Ascending aorta (tissue), 2 donors: Measurements from ENCODE around the gene MAU2. TPM values are rescaled to one million over a fixed set of nuclear protein-coding genes. Genes with fewer than 3 reads are reported as not detected.

Source experiments
- DNase-seq, 2 donors: peaks; one replicate each; pipeline ENCODE4 v3.0.0-alpha.2; 2019; ENCODE audit warnings: low spot score in 2 of 2
- H3K27ac ChIP-seq, 2 donors: fragments of 200-600 bp; sonication (generic); one replicate each; pipeline ENCODE4 v1.5.1; 2016 to 2017; ENCODE audit warnings: mild to moderate bottlenecking in 1 of 2
- H3K27me3 ChIP-seq: fragments of 200-600 bp; sonication (generic); one replicate; pipeline ENCODE4 v1.5.1; 2017
- H3K36me3 ChIP-seq, 2 donors: fragments of 200-600 bp; sonication (generic); one replicate each; pipeline ENCODE4 v1.5.1; 2016
- H3K4me1 ChIP-seq, 2 donors: fragments of 200-600 bp; sonication (generic); one replicate each; pipeline ENCODE4 v1.5.1; 2016 to 2017; ENCODE audit warnings: mild to moderate bottlenecking in 1 of 2
- H3K4me3 ChIP-seq, 2 donors: fragments of 200-600 bp; sonication (generic); one replicate each; pipeline ENCODE4 v1.5.1; 2016 to 2017; ENCODE audit warnings: mild to moderate bottlenecking in 1 of 2
- H3K9me3 ChIP-seq, 2 donors: fragments of 200-600 bp; sonication (generic); one replicate each; pipeline ENCODE4 v1.5.1; 2016
- intact Hi-C: fragments of 100-400 bp; cut with DNase I; formaldehyde crosslinking; loops from one replicate; pipeline ENCODE4 v1.15.1; 2023
- total RNA-seq: library from RNA; depleted of rRNA; stranded (reverse); fragments of >200 nt; gene quantifications from one replicate; pipeline ENCODE4 v1.1.0, GENCODE V29; 2016
- TF ChIP-seq, protein P1 (sequence below), 3 experiments: fragments of 200-600 bp in 2 of 3; fragments of 450-650 bp in 1 of 3; sonication (generic) in 2 of 3; IDR thresholded peaks; one replicate each; pipeline ENCODE4 v1.5.1; 2016 to 2019; ENCODE audit warnings: antibody characterized with exemption in 3 of 3, mild to moderate bottlenecking in 1 of 3, moderate library complexity in 1 of 3

The MAU2 gene, protein sequence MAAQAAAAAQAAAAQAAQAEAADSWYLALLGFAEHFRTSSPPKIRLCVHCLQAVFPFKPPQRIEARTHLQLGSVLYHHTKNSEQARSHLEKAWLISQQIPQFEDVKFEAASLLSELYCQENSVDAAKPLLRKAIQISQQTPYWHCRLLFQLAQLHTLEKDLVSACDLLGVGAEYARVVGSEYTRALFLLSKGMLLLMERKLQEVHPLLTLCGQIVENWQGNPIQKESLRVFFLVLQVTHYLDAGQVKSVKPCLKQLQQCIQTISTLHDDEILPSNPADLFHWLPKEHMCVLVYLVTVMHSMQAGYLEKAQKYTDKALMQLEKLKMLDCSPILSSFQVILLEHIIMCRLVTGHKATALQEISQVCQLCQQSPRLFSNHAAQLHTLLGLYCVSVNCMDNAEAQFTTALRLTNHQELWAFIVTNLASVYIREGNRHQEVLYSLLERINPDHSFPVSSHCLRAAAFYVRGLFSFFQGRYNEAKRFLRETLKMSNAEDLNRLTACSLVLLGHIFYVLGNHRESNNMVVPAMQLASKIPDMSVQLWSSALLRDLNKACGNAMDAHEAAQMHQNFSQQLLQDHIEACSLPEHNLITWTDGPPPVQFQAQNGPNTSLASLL
- 41.2 TPM for total RNA-seq

DNA sequence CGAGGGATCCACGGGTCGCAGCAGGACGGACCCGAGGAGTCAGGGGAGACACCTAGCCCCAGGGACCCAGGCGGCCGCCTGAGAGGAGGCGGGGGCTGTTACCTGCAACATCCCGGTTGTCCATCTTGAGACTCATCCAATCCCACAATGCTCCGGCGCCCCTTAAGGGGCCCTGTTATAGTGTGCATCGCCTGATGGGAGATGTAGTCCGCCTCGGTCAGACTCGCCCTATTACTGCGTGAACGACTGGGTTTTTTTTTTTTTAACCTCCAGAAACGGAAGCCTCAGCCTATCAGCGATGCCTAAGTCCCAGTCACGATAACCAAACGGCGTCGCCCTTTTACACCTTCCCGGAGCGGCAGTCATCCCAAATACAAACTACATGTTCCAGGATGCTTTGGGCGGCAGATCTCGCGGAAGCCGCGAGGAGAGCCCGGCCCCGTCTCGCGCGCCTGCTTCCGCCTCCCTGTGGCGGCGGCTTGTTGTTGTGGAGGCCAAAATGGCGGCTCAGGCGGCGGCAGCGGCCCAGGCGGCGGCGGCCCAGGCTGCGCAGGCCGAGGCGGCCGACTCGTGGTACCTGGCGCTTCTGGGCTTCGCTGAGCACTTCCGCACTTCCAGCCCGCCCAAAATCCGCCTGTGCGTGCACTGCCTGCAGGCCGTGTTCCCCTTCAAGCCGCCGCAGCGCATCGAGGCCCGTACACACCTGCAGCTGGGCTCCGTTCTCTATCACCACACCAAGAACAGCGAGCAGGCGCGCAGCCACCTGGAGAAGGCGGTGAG lies at the start of gene MAU2, which contains the start of gene SUGP1:
MAU2 (plus strand) TSS at position 469 of the 780 bp plus-strand sequence; CDS start at position 500, 31 bp downstream.
SUGP1 (minus strand) TSS at position 149 of the 780 bp plus-strand sequence; CDS start at position 136, 13 bp downstream.
- peak within 1 kb of the TSS; percentile 80 to 86 for H3K27ac ChIP-seq
- intact Hi-C loops = loop anchor here (2.0 kb wide), 1 partner anchor 128 kb away; the partner anchor contains the start of genes BORCS8 and RFXANK
- peak within 1 kb of the TSS; percentile 76 to 88 for H3K4me3 ChIP-seq
- no peaks in the 10 kb centered on the region for H3K27me3 ChIP-seq
- H3K4me1 ChIP-seq = peaks cover 7 to 20% of the 10 kb centered on the region in 2 donors
- H3K9me3 ChIP-seq = no peaks in the 10 kb centered on the region
- TF ChIP-seq, protein P1, sequence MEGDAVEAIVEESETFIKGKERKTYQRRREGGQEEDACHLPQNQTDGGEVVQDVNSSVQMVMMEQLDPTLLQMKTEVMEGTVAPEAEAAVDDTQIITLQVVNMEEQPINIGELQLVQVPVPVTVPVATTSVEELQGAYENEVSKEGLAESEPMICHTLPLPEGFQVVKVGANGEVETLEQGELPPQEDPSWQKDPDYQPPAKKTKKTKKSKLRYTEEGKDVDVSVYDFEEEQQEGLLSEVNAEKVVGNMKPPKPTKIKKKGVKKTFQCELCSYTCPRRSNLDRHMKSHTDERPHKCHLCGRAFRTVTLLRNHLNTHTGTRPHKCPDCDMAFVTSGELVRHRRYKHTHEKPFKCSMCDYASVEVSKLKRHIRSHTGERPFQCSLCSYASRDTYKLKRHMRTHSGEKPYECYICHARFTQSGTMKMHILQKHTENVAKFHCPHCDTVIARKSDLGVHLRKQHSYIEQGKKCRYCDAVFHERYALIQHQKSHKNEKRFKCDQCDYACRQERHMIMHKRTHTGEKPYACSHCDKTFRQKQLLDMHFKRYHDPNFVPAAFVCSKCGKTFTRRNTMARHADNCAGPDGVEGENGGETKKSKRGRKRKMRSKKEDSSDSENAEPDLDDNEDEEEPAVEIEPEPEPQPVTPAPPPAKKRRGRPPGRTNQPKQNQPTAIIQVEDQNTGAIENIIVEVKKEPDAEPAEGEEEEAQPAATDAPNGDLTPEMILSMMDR (IDR thresholded peaks at IDR 0.05) = peak; percentile 28 to 56 (median 53)
- DNase-seq = peak; percentile 65 to 94
- peaks cover 16 to 35% of the 10 kb centered on the region in 2 donors for H3K36me3 ChIP-seq

DNA sequence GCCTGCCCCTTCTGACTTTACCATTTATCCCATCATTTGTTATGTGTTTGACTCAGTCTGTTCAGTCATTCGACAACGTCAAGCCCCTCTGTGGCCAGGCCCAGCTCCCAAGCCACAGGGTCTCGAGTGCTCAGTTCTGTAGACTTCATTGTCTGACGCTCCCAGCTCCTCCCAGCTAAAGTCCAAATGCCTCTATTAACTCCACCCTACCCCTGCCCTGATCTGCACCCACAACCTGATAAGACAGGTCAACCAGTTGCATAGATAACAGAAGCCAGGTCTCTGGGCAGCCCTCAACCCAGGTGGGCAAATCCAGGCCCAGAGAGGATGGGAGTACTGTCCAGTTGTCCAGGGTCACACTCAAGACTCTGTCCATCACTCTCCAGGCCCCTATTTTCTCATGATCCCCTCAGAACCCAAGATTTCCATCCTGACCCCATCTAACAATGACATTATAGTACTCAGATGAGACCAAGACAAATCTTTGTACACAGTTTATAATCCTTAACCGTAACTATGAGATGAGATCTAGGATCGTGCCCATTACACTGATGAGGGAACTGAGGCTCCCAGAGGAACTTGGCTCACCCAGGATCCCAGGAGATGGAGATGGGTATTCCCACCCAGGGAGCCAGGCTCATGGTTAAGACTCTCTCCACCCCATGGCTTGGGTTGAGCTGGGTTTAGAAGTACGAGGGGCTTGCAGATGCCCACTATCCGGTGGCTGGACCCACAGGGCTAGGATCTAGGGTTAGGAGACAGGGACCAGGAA lies 48.6 kb upstream of the MAU2 start:
- Histone ChIP-seq H3K4me3 (no peak overlapping the region), H3K36me3 (peaks cover 5 to 18% of the 10 kb centered on the region in 2 donors), H3K9me3 (no peaks in the 10 kb centered on the region), H3K4me1 (peaks cover 0 to 4% of the 10 kb centered on the region in 2 donors), H3K27me3 (no peaks in the 10 kb centered on the region), H3K27ac (no peak overlapping the region)
- TF ChIP-seq, protein P1 (IDR thresholded peaks at IDR 0.05) = no peak
- intact Hi-C loops = no loop called here
- DNase-seq = no peak

DNA sequence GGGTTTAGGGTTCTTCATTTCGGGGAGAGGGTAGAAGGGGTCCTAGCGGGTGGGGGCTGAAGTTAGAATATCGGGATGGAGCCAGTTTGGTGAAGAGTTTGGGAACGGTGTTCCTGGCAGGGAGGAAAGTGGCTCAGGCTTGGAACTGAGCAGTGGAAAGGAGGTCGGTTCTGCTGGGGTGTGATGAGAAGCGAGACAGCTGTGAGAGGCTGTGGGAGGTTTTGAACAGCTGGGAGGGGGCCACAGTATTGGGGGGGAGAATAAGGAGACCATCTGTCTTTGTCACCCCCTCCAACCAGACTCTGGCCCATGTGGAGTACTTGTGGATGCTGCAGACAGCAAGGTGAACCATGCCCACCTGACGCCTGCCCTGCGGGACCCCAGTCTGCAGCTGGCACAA lies 46.5 kb upstream of the MAU2 start:
- TF ChIP-seq, protein P1 (IDR thresholded peaks at IDR 0.05) = no peak
- intact Hi-C loops = no loop called here
- Histone ChIP-seq H3K4me1 (peaks cover 0 to 4% of the 10 kb centered on the region in 2 donors), H3K27me3 (no peaks in the 10 kb centered on the region), H3K4me3 (no peak overlapping the region), H3K27ac (no peak overlapping the region), H3K9me3 (no peaks in the 10 kb centered on the region), H3K36me3 (peaks cover 25 to 39% of the 10 kb centered on the region in 2 donors)
- no peak for DNase-seq

DNA sequence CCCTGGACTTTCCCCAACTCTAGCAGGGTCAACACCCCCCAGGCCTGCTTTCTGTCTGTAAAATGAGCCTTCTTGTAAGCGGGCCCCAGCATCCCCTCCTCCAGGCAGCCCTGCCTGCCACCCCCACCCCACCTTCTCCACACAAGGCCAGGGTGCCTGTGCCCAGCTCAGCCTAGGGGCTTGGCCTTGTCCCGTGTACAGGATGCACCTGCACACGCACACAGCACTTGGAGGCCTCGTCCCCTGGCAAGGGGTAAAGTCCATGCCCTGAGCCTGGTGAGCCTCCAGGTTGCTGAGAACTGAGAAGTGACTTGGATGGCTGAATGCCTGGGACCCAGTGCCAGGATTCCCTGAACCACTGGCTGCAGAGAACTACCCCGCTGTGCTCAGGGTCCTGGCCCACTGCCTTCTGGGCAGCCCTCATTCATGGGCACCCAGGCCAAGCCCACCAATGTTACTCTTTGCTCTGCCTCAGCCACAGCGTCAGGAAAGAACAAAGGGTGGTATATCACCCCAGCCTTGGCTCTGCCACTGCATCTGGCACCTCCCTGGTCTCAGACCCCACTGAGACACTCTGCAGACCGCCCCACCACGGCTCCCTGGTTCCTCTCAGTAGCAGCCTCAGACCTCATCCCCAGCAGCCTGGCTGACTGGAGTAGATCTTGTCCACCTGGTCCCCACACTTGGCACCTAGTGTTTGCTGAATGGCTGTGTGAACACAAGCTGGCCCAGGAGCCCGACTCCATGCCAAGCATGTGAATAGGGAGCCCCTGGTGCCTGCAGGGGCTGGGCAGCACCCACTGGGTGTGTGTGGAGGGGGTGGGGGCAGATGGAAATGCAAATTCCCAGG lies 45.7 kb upstream of the MAU2 start:
- DNase-seq = no peak
- Histone ChIP-seq H3K36me3 (peaks cover 33 to 47% of the 10 kb centered on the region in 2 donors), H3K9me3 (no peaks in the 10 kb centered on the region), H3K27ac (no peak overlapping the region), H3K4me3 (no peak overlapping the region), H3K4me1 (peaks cover 0 to 4% of the 10 kb centered on the region in 2 donors), H3K27me3 (no peaks in the 10 kb centered on the region)
- TF ChIP-seq, protein P1 (IDR thresholded peaks at IDR 0.05) = no peak
- intact Hi-C loops = no loop called here
